Brain microvascular endothelial cell (primary cell): Measurements from ENCODE around the gene CYB5D1.

Experiments used
- DNase-seq: peaks from one replicate; pipeline ENCODE4 v3.0.0-alpha.2; 2020
- H3K27ac ChIP-seq: fragments of 250-450 bp; sonication (Bioruptor Pico); 2 replicates; pipeline ENCODE4 v1.5.1; 2020; ENCODE audit warnings: mild to moderate bottlenecking, moderate library complexity
- H3K27me3 ChIP-seq: fragments of 250-450 bp; sonication (Bioruptor Pico); replicated peaks from 2 replicates; pipeline ENCODE4 v1.5.1; 2020; ENCODE audit warnings: mild to moderate bottlenecking
- H3K36me3 ChIP-seq: fragments of 250-450 bp; sonication (Bioruptor Pico); replicated peaks from 2 replicates; pipeline ENCODE4 v1.5.1; 2020; ENCODE audit warnings: mild to moderate bottlenecking
- H3K4me3 ChIP-seq: 2 replicates; pipeline ENCODE4 v1.5.1; 2011; ENCODE audit warnings: low read depth, mild to moderate bottlenecking, control low read depth, low read length, moderate library complexity
- CTCF ChIP-seq: IDR thresholded peaks from 2 replicates; pipeline ENCODE4 v1.5.1; 2011; ENCODE audit warnings: low read depth, mild to moderate bottlenecking, moderate library complexity, low read length, control low read depth, inconsistent platforms; ENCODE audit errors: missing control alignments
- in situ Hi-C: cut with HindIII; loops from 2 replicates; pipeline ENCODE4 v1.10.0; 2017; ENCODE audit warnings: low sequenced_read_pairs, low pct_ligation_motif_present

CYB5D1 gene

GRCh38 chr17:7889166-7889955 is 31.6 kb downstream of the CYB5D1 start:
- in situ Hi-C loops, result no loop called here
- peak; percentile 66 for TF ChIP-seq CTCF
- Histone ChIP-seq H3K4me3 (peak overlapping the region; percentile 5), H3K27me3 (no peaks in the 10 kb centered on the region), H3K36me3 (peaks cover 31% of the 10 kb centered on the region), H3K27ac (peak overlapping the region; percentile 84)
- DNase-seq, result peak; percentile 70

DNA sequence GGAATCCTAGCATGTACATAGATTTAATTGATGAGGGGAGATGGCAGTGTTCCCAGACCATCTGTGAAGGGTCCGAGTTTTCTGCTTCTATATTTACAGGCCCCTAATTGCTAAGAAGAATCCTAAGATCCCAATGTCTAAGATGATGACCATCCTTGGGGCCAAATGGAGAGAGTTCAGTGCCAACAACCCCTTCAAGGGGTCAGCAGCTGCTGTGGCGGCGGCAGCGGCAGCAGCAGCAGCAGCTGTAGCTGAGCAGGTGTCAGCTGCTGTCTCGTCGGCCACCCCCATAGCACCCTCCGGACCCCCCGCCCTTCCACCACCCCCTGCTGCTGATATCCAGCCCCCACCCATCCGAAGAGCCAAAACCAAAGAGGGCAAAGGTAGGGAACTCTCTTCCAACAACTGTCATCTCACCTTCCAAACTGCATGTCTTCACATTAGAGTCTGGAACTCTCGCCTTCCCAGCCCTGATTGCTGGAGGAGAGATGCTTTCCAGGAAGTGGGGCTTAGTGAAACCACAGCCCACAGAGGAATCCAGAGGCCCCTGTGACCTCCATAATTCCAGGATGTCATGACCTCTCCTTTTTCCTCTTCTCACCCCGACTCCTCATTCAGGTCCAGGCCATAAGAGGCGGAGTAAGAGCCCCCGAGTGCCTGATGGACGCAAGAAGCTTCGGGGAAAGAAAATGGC is 35.5 kb downstream of the CYB5D1 start:
- Histone ChIP-seq H3K27ac (no peak overlapping the region), H3K4me3 (no peak overlapping the region), H3K27me3 (no peaks in the 10 kb centered on the region), H3K36me3 (peaks cover 63% of the 10 kb centered on the region)
- no peak for DNase-seq
- in situ Hi-C loops, result no loop called here
- no peak for TF ChIP-seq CTCF

GRCh38 chr17:7894226-7894625 is 36.4 kb downstream of the CYB5D1 start:
- no peak overlapping the region for H3K27ac ChIP-seq
- DNase-seq, result no peak
- H3K27me3 ChIP-seq, result no peaks in the 10 kb centered on the region
- in situ Hi-C loops, result no loop called here
- no peak for TF ChIP-seq CTCF
- H3K36me3 ChIP-seq, result peaks cover 72% of the 10 kb centered on the region
- H3K4me3 ChIP-seq, result no peak overlapping the region

DNA sequence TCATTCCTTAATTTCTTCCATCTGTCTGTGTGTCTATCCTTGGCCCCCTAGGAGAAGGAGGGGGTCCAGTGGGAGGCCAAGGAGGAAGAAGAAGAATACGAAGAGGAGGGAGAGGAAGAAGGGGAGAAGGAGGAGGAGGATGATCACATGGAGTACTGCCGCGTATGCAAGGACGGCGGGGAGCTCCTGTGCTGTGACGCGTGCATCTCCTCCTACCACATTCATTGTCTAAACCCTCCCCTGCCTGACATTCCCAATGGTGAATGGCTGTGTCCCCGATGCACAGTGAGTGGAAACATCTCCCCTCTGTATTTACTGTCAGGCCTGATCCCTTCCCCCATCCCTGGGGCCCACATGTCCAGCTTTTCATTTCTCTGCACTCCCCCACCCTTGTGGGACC is 37.1 kb downstream of the CYB5D1 start:
- Histone ChIP-seq H3K4me3 (no peak overlapping the region), H3K36me3 (peaks cover 78% of the 10 kb centered on the region), H3K27ac (no peak overlapping the region), H3K27me3 (no peaks in the 10 kb centered on the region)
- no peak for DNase-seq
- TF ChIP-seq CTCF, result no peak
- in situ Hi-C loops, result no loop called here

GRCh38 chr17:7897090-7897489 is 39.3 kb downstream of the CYB5D1 start:
- in situ Hi-C loops, result no loop called here
- TF ChIP-seq CTCF, result no peak
- peaks cover 83% of the 10 kb centered on the region for H3K36me3 ChIP-seq

More at GRCh38 chr17:7897090-7897489, 39.3 kb downstream of the CYB5D1 start:
- H3K4me3 ChIP-seq, result no peak overlapping the region
- no peak overlapping the region for H3K27ac ChIP-seq
- no peak for DNase-seq
- no peaks in the 10 kb centered on the region for H3K27me3 ChIP-seq
